ENCODE measurements around the gene SERPINB3. TPM values are rescaled to one million over a fixed set of nuclear protein-coding genes. Genes with fewer than 3 reads are reported as not detected.
"Not testable (repeated sequence)": the region's sequence is repeated elsewhere in the genome, so short reads cannot be mapped to it uniquely, and the experiment has no call there.

SERPINB3 gene
- total RNA-seq (not detected), polyA plus RNA-seq (not detected)

DNA sequence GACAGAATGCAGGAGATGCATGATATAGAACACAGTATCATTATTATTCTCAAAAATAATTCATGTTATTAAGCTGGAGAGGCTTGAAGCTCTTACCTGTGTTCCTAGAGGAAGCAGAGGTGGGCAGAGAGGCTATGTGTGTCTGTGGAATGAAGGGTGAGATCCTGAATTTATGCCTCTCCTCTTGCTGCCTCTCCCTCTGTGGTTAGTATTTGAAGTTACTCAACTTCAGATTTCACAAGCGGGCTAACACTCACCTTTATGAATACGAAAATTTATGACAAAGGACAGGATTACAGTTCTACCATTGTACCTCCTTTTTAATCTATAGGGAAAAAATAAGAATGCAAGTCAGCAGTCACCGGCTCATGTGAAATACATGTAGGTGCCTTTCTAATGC, at the start of gene SERPINB3:
Gene SERPINB3, minus strand, starts transcription at position 144 of the 400 bp plus-strand sequence. CDS start 677 bp downstream, outside the sequence.
- POLR2A ChIA-PET; H3K27me3 ChIP-seq (ENCODE audit: insufficient read depth, low read length, poor library complexity, severe bottlenecking); H3K27ac ChIP-seq (ENCODE audit: low read depth, low read length): not testable (repeated sequence)

DNA sequence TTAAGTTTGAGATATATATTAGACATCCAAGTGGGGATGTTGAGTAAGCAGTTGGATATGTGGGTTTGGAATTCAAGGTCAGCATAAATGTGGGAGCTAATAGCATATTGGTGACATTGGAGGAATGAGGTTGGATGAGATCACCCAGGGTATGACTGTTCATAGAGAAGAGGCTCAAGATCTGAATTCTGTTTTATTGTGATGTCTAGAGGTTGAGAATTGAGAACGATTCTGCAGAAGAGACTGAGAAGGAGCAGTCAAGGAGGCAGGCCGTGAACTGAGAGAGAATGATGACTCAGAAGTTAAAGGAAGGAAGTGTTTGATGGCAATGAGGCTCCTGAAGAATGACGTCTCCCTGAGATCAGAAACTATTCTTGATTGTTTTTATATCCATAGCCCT, 47.0 kb upstream of the SERPINB3 start:
- no peak overlapping the region for H3K27ac Mint-ChIP-seq
- H3K4me1 Mint-ChIP-seq = no peaks in the 10 kb centered on the region
- ChIA-PET POLR2A (no interaction called here), CTCF (no interaction called here)
- peaks cover 3 to 12% (median 6%) of the 10 kb centered on the region in 5 donors for H3K9me3 Mint-ChIP-seq
- Histone ChIP-seq H3K36me3 (ENCODE audit: insufficient read depth, low read length) (no peaks in the 10 kb centered on the region), H3K27me3 (ENCODE audit: insufficient read depth, low read length, poor library complexity, severe bottlenecking) (no peaks in the 10 kb centered on the region), H3K9me3 (ENCODE audit: low read length) (no peaks in the 10 kb centered on the region), H3K4me3 (ENCODE audit: low read length) (no peak overlapping the region), H3K4me1 (ENCODE audit: insufficient read depth, low read length) (no peaks in the 10 kb centered on the region), H3K27ac (ENCODE audit: low read depth, low read length) (no peak overlapping the region)
- no peaks in the 10 kb centered on the region for H3K27me3 Mint-ChIP-seq
- no peaks in the 10 kb centered on the region for H3K36me3 Mint-ChIP-seq
- no peak for DNase-seq
- H3K4me3 Mint-ChIP-seq = no peak overlapping the region

More for the DNA sequence above, at the start of gene SERPINB3:
- H3K4me3 ChIP-seq (ENCODE audit: low read length); DNase-seq; H3K27ac Mint-ChIP-seq; H3K9me3 Mint-ChIP-seq; H3K4me3 Mint-ChIP-seq; CTCF ChIA-PET; H3K9me3 ChIP-seq (ENCODE audit: low read length); H3K27me3 Mint-ChIP-seq; H3K4me1 ChIP-seq (ENCODE audit: insufficient read depth, low read length); H3K4me1 Mint-ChIP-seq; H3K36me3 ChIP-seq (ENCODE audit: insufficient read depth, low read length); H3K36me3 Mint-ChIP-seq: not testable (repeated sequence)

DNA sequence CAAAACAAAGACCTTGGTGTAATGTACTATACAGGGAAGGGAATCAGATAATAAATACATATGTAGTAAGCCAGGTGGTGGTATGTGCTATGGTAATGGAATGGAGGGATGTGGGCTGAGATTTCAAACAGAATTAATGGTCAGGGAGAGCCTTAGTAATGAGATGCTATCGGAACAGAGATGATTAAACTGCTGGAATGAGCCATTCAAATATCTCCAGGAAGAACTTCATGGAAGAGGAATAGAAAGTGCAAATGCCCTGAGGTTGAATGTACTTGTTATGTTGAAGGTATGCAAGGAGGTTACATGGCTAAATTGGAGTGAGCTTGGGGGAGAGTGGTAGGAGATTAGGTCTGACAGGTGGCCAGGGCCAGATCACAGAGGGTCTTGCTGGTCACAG, 46.1 kb upstream of the SERPINB3 start:
- H3K27me3 ChIP-seq (ENCODE audit: insufficient read depth, low read length, poor library complexity, severe bottlenecking) = no peaks in the 10 kb centered on the region
- no peak overlapping the region for H3K4me3 Mint-ChIP-seq
- H3K27me3 Mint-ChIP-seq = no peaks in the 10 kb centered on the region
- no peaks in the 10 kb centered on the region for H3K4me1 Mint-ChIP-seq
- no peaks in the 10 kb centered on the region for H3K9me3 ChIP-seq (ENCODE audit: low read length)
- H3K9me3 Mint-ChIP-seq = peaks cover 0 to 6% (median 0%) of the 10 kb centered on the region in 5 donors
- ChIA-PET POLR2A (no interaction called here), CTCF (no interaction called here)
- H3K4me1 ChIP-seq (ENCODE audit: insufficient read depth, low read length) = no peaks in the 10 kb centered on the region
- no peaks in the 10 kb centered on the region for H3K36me3 Mint-ChIP-seq
- H3K36me3 ChIP-seq (ENCODE audit: insufficient read depth, low read length) = no peaks in the 10 kb centered on the region
- no peak overlapping the region for H3K27ac ChIP-seq (ENCODE audit: low read depth, low read length)
- no peak overlapping the region for H3K4me3 ChIP-seq (ENCODE audit: low read length)
- no peak for DNase-seq
- no peak overlapping the region for H3K27ac Mint-ChIP-seq

DNA sequence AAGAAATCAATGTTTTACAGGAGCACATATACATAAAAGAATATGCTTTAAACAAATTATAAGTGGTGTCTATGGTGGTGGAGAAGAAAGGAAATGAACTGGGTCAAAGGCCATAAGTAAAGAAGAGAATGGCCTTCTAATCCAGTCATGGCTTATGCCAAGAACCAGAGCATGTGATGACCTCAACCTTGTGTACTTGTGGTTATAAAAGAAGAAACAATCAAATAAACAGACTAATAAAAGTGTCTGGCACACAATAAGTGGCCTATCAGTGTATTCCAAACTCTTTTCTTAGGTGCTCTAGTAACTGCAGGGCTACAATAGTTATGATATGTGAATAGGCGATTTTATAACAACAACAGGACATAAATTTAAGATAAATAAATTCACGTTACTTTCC, 43.7 kb upstream of the SERPINB3 start:
- Mint-ChIP-seq H3K36me3 (no peaks in the 10 kb centered on the region), H3K4me1 (no peaks in the 10 kb centered on the region), H3K9me3 (no peaks in the 10 kb centered on the region), H3K4me3 (no peak overlapping the region), H3K27me3 (peaks cover 0 to 2% of the 10 kb centered on the region in 2 donors), H3K27ac (no peak overlapping the region)
- Histone ChIP-seq H3K4me1 (ENCODE audit: insufficient read depth, low read length) (no peaks in the 10 kb centered on the region), H3K9me3 (ENCODE audit: low read length) (no peaks in the 10 kb centered on the region), H3K27me3 (ENCODE audit: insufficient read depth, low read length, poor library complexity, severe bottlenecking) (no peaks in the 10 kb centered on the region), H3K4me3 (ENCODE audit: low read length) (no peak overlapping the region), H3K27ac (ENCODE audit: low read depth, low read length) (no peak overlapping the region), H3K36me3 (ENCODE audit: insufficient read depth, low read length) (no peaks in the 10 kb centered on the region)
- CTCF ChIA-PET = no interaction called here
- no peak for DNase-seq
- POLR2A ChIA-PET = no interaction called here

DNA sequence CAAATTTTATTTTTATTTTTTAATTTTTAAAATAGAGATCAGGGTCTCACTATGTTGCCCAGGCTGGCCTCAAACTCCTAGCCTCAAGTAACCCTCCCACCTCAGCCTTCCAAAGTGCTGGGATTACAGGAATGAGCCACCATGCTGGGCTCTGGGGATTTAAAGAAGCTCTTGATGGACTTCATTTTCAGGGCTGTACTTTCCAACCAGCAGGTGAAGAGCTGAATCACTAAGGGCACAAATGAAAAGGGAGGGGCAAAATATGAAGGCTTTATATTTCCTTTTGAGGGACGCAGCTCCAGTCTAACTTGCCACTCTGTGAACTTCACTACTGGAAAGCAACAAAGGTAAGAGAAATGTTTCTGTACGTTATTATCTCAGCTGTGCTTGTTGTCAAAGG, 41.0 kb upstream of the SERPINB3 start, which contains the start of gene SERPINB11:
Gene SERPINB11, plus strand, starts transcription at position 301 of the 400 bp plus-strand sequence. CDS start 7,234 bp downstream, outside the sequence.
- POLR2A ChIA-PET = no interaction called here
- Mint-ChIP-seq H3K27me3 (peaks cover 0 to 2% of the 10 kb centered on the region in 2 donors), H3K27ac (no peak within 1 kb of the TSS), H3K9me3 (peaks cover 0 to 3% (median 0%) of the 10 kb centered on the region in 5 donors), H3K4me3 (no peak within 1 kb of the TSS), H3K36me3 (no peaks in the 10 kb centered on the region), H3K4me1 (no peaks in the 10 kb centered on the region)
- Histone ChIP-seq H3K9me3 (ENCODE audit: low read length) (no peaks in the 10 kb centered on the region), H3K4me1 (ENCODE audit: insufficient read depth, low read length) (no peaks in the 10 kb centered on the region), H3K36me3 (ENCODE audit: insufficient read depth, low read length) (no peaks in the 10 kb centered on the region), H3K27ac (ENCODE audit: low read depth, low read length) (no peak within 1 kb of the TSS), H3K4me3 (ENCODE audit: low read length) (no peak within 1 kb of the TSS), H3K27me3 (ENCODE audit: insufficient read depth, low read length, poor library complexity, severe bottlenecking) (no peaks in the 10 kb centered on the region)
- no peak for DNase-seq
- CTCF ChIA-PET = no interaction called here

DNA sequence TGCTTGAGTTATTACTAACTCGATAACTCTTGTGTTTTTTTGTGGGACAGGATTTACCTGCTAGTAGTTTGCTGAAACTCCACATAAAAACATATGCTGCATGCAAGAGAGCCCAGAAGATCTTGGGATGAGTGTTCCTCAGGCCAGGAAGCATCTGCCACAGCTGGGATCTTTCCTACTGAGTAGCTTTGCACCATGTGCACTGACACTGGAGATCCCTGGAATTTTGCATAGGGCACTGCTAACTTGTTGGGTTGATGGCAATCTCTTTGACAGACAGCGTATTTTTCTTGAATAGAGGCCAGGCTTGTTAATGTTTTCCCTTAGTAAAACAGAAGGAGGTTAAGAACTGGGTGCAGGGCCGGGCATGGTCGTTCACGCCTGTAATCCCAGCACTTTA, 40.3 kb upstream of the SERPINB3 start:
- Histone ChIP-seq H3K9me3 (ENCODE audit: low read length) (no peaks in the 10 kb centered on the region), H3K27ac (ENCODE audit: low read depth, low read length) (no peak overlapping the region), H3K36me3 (ENCODE audit: insufficient read depth, low read length) (no peaks in the 10 kb centered on the region), H3K27me3 (ENCODE audit: insufficient read depth, low read length, poor library complexity, severe bottlenecking) (no peaks in the 10 kb centered on the region), H3K4me3 (ENCODE audit: low read length) (no peak overlapping the region), H3K4me1 (ENCODE audit: insufficient read depth, low read length) (no peaks in the 10 kb centered on the region)
- no peak for DNase-seq
- ChIA-PET POLR2A (no interaction called here), CTCF (no interaction called here)
- H3K27ac Mint-ChIP-seq = no peak overlapping the region
- peaks cover 0 to 4% (median 0%) of the 10 kb centered on the region in 5 donors for H3K9me3 Mint-ChIP-seq
- H3K4me1 Mint-ChIP-seq = no peaks in the 10 kb centered on the region
- no peak overlapping the region for H3K4me3 Mint-ChIP-seq
- H3K27me3 Mint-ChIP-seq = peaks cover 0 to 2% of the 10 kb centered on the region in 2 donors
- no peaks in the 10 kb centered on the region for H3K36me3 Mint-ChIP-seq

DNA sequence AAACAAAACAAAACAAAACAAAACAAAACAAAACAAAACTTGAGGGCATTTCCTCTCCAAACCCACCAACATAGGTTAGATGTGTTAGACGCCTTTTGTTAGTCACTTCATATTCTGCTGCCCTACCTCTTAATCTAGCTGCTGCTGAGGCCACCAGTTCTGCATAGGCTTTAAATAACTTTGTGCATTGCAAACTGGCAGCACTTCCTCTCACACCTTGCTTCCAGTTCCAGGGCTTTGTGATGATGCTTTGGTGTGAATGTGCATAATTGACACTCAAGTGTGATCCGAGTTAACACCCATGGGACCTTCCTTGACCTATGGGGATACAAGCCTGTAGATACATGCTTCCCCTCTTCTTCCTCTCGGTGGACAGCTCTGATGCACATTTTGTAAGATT, 38.8 kb upstream of the SERPINB3 start:
- Mint-ChIP-seq H3K27ac (peak overlapping the region in 1 of 8 donors; percentile 1), H3K9me3 (peaks cover 0 to 5% (median 0%) of the 10 kb centered on the region in 5 donors)
- CTCF ChIA-PET = no interaction called here

DNA sequence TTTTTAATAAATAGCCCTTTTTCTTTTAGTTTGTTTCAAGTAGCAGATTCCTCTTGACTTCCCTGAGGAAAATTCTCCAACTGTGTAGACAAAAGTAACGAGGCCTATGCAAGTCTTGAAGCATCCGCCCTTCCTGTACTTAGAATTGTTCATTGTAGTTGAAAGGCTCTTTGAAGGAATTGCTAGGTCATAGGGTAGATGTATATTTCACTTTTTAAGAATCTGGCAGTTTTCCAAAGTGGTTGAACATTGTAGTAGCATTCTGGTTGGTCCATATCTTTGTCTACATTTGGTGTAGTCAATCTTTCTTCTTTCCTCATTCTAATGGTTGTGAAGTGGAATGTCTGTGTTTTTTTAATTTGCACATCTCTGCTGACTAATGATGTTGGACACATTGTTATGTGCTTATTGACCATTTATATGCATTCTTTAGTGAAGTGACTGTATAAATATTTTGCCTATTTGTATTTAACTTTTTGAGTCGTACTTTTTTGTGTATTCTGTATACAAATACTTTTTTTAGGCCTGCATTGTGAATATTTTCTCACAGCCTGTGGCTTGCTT, 35.5 kb upstream of the SERPINB3 start:
- no peaks in the 10 kb centered on the region for H3K36me3 Mint-ChIP-seq
- Histone ChIP-seq H3K4me1 (ENCODE audit: insufficient read depth, low read length) (no peaks in the 10 kb centered on the region), H3K4me3 (ENCODE audit: low read length) (no peak overlapping the region), H3K9me3 (ENCODE audit: low read length) (no peaks in the 10 kb centered on the region), H3K27ac (ENCODE audit: low read depth, low read length) (no peak overlapping the region), H3K27me3 (ENCODE audit: insufficient read depth, low read length, poor library complexity, severe bottlenecking) (no peaks in the 10 kb centered on the region), H3K36me3 (ENCODE audit: insufficient read depth, low read length) (no peaks in the 10 kb centered on the region)
- H3K4me1 Mint-ChIP-seq = no peaks in the 10 kb centered on the region
- H3K9me3 Mint-ChIP-seq = peaks cover 1 to 7% (median 5%) of the 10 kb centered on the region in 5 donors
- H3K27me3 Mint-ChIP-seq = peaks cover 0 to 2% of the 10 kb centered on the region in 2 donors
- no peak overlapping the region for H3K27ac Mint-ChIP-seq
- H3K4me3 Mint-ChIP-seq = no peak overlapping the region
- POLR2A ChIA-PET = no interaction called here
- CTCF ChIA-PET = no interaction called here
- no peak for DNase-seq

More for the DNA sequence above, 38.8 kb upstream of the SERPINB3 start:
- no peaks in the 10 kb centered on the region for H3K27me3 ChIP-seq (ENCODE audit: insufficient read depth, low read length, poor library complexity, severe bottlenecking)
- POLR2A ChIA-PET = no interaction called here
- H3K27ac ChIP-seq (ENCODE audit: low read depth, low read length) = no peak overlapping the region
- H3K4me3 ChIP-seq (ENCODE audit: low read length) = no peak overlapping the region
- H3K9me3 ChIP-seq (ENCODE audit: low read length) = no peaks in the 10 kb centered on the region
- peaks cover 0 to 2% of the 10 kb centered on the region in 2 donors for H3K27me3 Mint-ChIP-seq
- H3K36me3 Mint-ChIP-seq = no peaks in the 10 kb centered on the region
- no peak for DNase-seq
- no peaks in the 10 kb centered on the region for H3K36me3 ChIP-seq (ENCODE audit: insufficient read depth, low read length)
- no peaks in the 10 kb centered on the region for H3K4me1 Mint-ChIP-seq
- no peak overlapping the region for H3K4me3 Mint-ChIP-seq
- no peaks in the 10 kb centered on the region for H3K4me1 ChIP-seq (ENCODE audit: insufficient read depth, low read length)
